HG02763 (cell line): ENCODE data around the gene MANSC1.
"Not testable (repeated sequence)": the region's sequence is repeated elsewhere in the genome, so short reads cannot be mapped to it uniquely, and the experiment has no call there.

Experiments
- ATAC-seq: cut with Tn5 transposase; IDR thresholded peaks from one replicate; pipeline ENCODE4 v1.9.1; 2021; ENCODE audit warnings: mild to moderate bottlenecking, moderate library complexity; ENCODE audit not compliant: unreplicated experiment

The MANSC1 gene

DNA sequence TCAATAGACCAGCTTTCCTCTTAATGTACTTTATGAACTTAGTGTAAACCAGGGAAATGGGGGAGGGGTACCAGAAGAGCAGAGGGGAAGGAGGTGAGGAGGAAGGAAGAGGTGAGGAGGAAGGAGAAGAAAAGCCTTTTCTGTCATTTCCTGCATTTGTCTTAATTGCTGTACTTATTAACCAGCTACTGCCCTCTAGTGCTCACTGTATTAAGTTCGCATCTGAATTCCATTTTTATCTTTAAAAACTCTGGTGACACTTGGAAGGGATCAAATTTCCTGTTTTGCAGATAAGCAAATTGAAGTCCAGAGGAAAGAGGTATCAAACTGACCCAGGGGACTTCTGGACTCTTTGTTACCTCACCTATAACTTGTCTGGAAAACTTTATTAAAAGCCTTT lies 22.2 kb downstream of the MANSC1 start:
- no peak for ATAC-seq

- ATAC-seq = no peak
Observed at GRCh38 chr12:12326262-12326661, 23.8 kb downstream of the MANSC1 start.

DNA sequence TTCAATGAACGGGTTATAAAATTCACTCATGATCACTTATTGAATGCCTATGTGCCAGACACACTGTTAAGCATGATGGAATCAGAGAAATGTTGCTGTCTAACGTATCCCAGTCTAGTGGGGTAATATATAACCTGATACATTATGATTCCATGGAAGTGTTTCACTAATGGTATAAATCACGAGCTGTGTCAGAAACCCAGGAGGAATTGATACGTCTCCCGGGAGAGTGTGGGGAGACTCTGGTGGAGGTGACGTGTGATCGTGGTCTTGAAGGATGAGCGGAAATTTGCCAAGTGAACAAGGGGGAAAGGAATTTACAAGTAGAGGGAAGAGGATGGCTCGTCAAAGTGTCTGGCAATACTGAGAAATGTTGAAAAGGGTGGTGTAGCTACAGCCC lies 26.5 kb downstream of the MANSC1 start:
- no peak for ATAC-seq

DNA sequence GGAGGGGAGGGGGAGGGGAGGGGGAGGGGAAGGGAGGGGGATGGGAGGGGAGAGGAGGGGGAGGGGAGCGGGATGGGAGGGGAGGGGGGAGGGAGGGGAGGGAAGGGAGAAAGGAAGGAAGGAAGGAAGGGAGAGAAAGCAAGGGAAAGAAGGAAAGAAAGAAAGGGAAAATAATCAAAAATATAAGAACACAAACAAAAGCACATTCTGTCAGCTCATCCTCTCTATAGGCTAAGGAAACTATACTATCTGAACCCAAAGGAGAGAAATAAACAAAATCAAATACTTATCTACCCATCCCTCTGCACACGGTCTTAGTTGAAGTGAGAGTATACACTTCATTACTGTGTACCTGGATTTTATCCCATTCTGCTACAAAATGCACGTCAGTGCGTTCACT lies 26.9 kb downstream of the MANSC1 start:
- ATAC-seq = no peak

GRCh38 chr12:12319451-12320183 lies 30.4 kb downstream of the MANSC1 start:
- ATAC-seq = no peak

- ATAC-seq = no peak
Observed at GRCh38 chr12:12315838-12316237, 34.2 kb downstream of the MANSC1 start.

DNA sequence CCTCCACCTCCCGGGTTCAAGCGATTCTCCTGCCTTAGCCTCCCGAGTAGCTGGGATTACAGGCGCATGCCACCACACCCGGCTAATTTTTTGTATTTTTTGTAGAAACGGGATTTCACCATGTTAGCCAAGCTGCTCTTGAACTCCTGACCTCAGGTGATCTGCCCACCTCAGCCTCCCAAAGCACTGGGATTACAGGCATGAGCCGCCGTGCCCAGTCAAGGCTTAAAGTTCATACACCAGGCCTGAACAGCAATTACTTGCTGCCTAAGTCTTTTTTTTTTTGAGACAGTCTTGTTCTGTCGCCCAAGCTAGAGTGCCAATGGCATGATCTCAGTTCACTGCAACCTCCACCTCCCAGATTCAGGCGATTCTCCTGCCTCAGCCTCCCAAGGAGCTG lies 39.3 kb downstream of the MANSC1 start:
- not testable (repeated sequence) for ATAC-seq

GRCh38 chr12:12305568-12306300 lies 44.3 kb downstream of the MANSC1 start:
- ATAC-seq = no peak

DNA sequence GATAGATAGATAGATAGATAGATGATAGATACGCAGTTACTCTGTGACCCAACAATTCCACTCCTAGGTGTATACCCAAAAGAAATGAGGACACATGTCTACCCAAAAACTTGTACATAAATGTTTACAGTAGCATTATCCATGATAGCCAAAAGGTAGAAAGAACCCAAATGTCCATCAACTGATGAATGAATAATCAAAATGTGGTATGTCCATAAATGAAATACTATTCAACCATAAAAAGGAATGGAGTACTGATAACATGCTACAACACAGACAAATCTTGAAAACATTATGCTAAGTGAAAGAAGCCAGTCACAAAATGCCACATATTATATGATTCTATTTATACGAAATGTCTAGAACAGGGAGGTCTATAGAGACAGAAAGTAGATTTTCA lies 47.1 kb downstream of the MANSC1 start:
- ATAC-seq = no peak

- ATAC-seq = no peak
Observed at GRCh38 chr12:12301122-12301521, 48.9 kb downstream of the MANSC1 start.

GRCh38 chr12:12297201-12297830 lies 52.7 kb downstream of the MANSC1 start:
- ATAC-seq = no peak

DNA sequence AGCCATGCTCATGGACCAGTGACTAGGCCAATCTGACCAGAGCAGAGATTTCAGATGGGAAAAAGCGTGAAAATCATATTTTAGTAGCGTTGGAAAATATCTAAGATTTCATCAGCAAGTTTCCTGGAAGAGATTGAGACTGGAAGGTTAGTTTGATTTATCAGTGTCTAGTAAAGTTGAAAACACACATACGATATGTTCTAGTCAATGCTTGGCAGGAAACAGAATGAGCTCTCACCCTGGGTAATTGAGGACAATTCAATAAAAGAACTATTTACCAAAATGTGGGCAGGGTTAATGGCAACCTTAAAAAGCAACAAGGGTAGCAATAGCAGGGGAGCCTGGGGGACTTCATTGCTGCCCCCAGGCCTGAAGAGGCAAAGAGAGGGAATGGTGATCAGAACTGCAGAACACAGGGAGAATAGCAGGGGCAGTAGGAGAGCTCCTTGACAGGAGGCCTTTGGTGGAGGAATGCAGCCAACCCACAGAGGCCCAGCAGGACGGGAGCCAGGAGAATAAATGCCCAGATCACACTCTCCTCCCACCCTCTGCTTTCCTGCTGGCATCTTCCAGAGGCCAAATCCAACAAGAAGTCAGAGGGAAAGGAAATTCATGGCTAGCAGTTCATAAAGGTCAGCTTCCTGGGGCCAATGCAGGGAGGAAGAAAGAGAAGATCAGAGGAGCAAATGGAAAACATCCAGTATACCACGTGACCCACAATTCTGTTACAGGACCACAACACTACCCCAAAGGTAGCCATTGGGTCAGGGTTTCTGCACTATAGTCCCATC lies 55.6 kb downstream of the MANSC1 start:
- ATAC-seq = no peak

DNA sequence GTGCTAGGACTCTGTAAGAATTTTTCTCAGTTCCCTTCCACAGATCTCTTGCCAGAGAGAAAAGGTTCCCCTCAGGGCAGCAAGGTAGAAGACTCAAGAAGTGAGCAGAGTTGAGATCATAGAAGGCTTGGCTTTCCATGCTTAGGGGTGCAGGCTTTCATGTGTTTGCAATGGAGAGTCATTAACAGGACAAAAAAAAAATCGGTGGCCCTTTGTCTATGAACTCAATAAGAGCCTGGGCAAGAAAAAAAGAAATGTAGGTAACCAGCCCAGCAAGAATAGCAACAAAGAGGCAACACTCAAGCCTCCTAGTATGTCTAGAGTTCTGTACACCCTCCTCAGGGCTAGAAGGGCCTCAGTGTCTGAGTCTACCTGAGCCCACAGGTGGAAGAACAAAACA lies 59.8 kb downstream of the MANSC1 start:
- ATAC-seq = no peak

GRCh38 chr12:12286441-12286840 lies 63.6 kb downstream of the MANSC1 start:
- no peak for ATAC-seq

DNA sequence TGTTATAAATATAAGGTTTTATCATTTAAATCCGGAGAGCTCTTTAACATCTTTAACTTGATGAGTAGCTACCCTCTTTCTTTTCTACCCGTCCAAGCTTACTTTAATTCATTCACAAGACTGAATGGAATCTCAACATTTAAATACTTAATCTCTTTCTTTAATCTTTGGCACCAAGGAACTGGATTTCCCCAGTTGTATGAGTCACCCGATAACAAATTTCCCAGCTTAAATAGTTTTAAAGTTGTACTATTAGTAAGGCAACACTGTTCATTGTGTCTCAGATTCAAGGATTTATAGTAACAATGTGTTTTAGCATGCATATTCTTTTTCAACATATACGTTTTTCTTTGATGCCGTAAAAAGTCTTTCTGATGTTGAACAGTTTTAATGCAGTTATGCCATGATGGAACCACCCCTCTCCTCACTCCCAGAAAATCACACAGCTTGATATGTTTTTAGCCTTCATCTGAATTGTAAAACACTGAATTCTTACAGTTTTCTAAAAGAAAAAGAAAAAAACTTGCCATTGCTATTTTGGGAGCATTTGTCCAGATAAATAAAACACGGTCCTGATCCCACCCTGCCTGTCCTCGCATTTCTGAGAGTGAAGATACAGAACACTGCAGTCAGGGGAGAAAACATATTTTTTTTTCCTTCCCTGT lies 67.1 kb downstream of the MANSC1 start:
- ATAC-seq = no peak

DNA sequence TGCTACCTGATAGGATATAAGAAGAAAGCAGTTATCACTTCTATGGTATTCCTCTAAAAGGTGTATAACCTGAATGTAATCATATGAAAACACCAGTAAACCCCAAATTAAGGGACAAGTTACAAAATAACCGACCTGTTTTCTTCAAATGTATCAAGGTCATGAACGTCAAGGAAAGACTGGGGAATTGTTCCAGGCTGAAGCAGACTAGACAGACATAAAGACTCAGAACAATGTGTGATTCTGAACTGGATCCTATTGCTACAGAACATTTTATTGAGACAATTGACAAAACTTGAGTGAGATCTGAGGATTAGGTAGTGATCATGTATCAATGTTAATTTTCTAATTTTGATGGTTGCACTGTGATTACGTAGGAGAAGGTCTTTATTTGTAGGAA lies 67.8 kb downstream of the MANSC1 start:
- no peak for ATAC-seq

GRCh38 chr12:12281134-12281533 lies 68.9 kb downstream of the MANSC1 start:
- no peak for ATAC-seq

- ATAC-seq = no peak
Observed at GRCh38 chr12:12278899-12279298, 71.1 kb downstream of the MANSC1 start.
